Measurements from ENCODE around the gene B2M. TPM values are rescaled to one million over a fixed set of nuclear protein-coding genes. Genes with fewer than 3 reads are reported as not detected.

Gene B2M
- 3,928 and 3,981 TPM in 2 replicates for total RNA-seq
- total RNA-seq (2013) = 9,564 TPM
- polyA plus RNA-seq = 9,379 and 17,989 TPM in 2 replicates
- 2,918 and 3,706 TPM in 2 replicates for polyA minus RNA-seq

- Histone ChIP-seq H3K4me1 (ENCODE audit: control insufficient read depth in 2 of 2, insufficient read depth in 2 of 2, low read length in 2 of 2) (peaks cover 36 to 43% of the 10 kb centered on the region in 2 donors), H3K4me3 (ENCODE audit: control extremely low read depth in 1 of 5, extremely low read depth in 1 of 5, insufficient read depth in 1 of 5, low read depth in 2 of 5, low read length in 4 of 5) (peak within 1 kb of the TSS; percentile 90 to 100 (median 100)), H3K9me3 (ENCODE audit: control extremely low read depth in 1 of 3, control insufficient read depth in 2 of 3, insufficient read depth in 1 of 3, low read length in 2 of 3) (no peaks in the 10 kb centered on the region), H2AFZ (ENCODE audit: insufficient read depth, low read depth, low read length, poor library complexity, severe bottlenecking) (peak within 1 kb of the TSS; percentile 4), H3K9ac (ENCODE audit: low read length) (peak within 1 kb of the TSS; percentile 99), H3K27me3 (replicated peaks in 1 of 4; ENCODE audit: control extremely low read depth in 1 of 4, control insufficient read depth in 3 of 4, insufficient read depth in 4 of 4, low read length in 3 of 4) (no peaks in the 10 kb centered on the region), H3K27ac (ENCODE audit: low read length in 2 of 2) (peak within 1 kb of the TSS; percentile 99 to 100), H3K36me3 (replicated peaks in 1 of 2; ENCODE audit: control extremely low read depth in 1 of 2, control insufficient read depth in 1 of 2, extremely low read depth in 1 of 2, insufficient read depth in 2 of 2, low read length in 1 of 2) (peaks cover 4 to 54% of the 10 kb centered on the region in 2 experiments), H3K4me2 (replicated peaks; ENCODE audit: low read depth, low read length, poor library complexity, severe bottlenecking) (peak within 1 kb of the TSS; percentile 76), H3K79me2 (ENCODE audit: control insufficient read depth, insufficient read depth, low read length) (peaks cover 93% of the 10 kb centered on the region), H4K20me1 (ENCODE audit: control insufficient read depth, insufficient read depth, low read length, poor library complexity, severe bottlenecking) (peaks cover 49% of the 10 kb centered on the region)
- peak; percentile 99 for DNase-seq
- Mint-ChIP-seq H3K9me3 (ENCODE audit: insufficient read depth) (no peaks in the 10 kb centered on the region), H3K4me1 (peaks cover 41% of the 10 kb centered on the region), H3K4me3 (peak within 1 kb of the TSS; percentile 99), H3K27ac (peak within 1 kb of the TSS; percentile 100), H3K27me3 (no peaks in the 10 kb centered on the region)
- intact Hi-C loops (cut with micrococcal nuclease) = loop anchor here (2.0 to 5.0 kb wide), 3 partner anchors 20 to 284 kb away; partner anchors contain the start of genes CTDSPL2 and EIF3J
- POLR2A ChIA-PET = interaction anchor here (0.6 to 34.6 kb wide), 12 partner anchors 13 to 490 kb away, joined by 3 to 819 read pairs (median 6); partner anchors contain the start of genes GOLM2, SPG11 and TRIM69
- CTCF ChIA-PET = interaction anchor here (0.6 to 15.6 kb wide), 15 partner anchors 8 to 282 kb away, joined by 3 to 529 read pairs (median 5); partner anchors contain the start of genes SPG11 and TRIM69
- peak; percentile 75 for ATAC-seq (ENCODE audit: low read depth)
- no peak for TF ChIP-seq EZH2 (IDR thresholded peaks at IDR 0.05; ENCODE audit: borderline replicate concordance, insufficient read depth, low read depth, low read length, poor library complexity, severe bottlenecking)
- TF ChIP-seq, protein P1, sequence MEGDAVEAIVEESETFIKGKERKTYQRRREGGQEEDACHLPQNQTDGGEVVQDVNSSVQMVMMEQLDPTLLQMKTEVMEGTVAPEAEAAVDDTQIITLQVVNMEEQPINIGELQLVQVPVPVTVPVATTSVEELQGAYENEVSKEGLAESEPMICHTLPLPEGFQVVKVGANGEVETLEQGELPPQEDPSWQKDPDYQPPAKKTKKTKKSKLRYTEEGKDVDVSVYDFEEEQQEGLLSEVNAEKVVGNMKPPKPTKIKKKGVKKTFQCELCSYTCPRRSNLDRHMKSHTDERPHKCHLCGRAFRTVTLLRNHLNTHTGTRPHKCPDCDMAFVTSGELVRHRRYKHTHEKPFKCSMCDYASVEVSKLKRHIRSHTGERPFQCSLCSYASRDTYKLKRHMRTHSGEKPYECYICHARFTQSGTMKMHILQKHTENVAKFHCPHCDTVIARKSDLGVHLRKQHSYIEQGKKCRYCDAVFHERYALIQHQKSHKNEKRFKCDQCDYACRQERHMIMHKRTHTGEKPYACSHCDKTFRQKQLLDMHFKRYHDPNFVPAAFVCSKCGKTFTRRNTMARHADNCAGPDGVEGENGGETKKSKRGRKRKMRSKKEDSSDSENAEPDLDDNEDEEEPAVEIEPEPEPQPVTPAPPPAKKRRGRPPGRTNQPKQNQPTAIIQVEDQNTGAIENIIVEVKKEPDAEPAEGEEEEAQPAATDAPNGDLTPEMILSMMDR (IDR thresholded peaks at IDR 0.05) = no peak
- WGBS (ENCODE audit: insufficient coverage) = under 1% methylated on average over 35 of the region's 37 CpGs
Measured at GRCh38 chr15:44711096-44711742, at the start of gene B2M, which contains the start of gene PATL2. B2M (plus strand) TSS chr15:44711517; CDS start chr15:44711547, 30 bp downstream. PATL2 (minus strand) TSS chr15:44711323; CDS start chr15:44676490, 34,833 bp downstream.
